Measurements from ENCODE around the gene FANCI. TPM values are rescaled to one million over a fixed set of nuclear protein-coding genes. Genes with fewer than 3 reads are reported as not detected.

FANCI gene
- total and polyA plus RNA-seq, 4 donors = 3.2 to 11.9 (median 6.3) TPM

DNA sequence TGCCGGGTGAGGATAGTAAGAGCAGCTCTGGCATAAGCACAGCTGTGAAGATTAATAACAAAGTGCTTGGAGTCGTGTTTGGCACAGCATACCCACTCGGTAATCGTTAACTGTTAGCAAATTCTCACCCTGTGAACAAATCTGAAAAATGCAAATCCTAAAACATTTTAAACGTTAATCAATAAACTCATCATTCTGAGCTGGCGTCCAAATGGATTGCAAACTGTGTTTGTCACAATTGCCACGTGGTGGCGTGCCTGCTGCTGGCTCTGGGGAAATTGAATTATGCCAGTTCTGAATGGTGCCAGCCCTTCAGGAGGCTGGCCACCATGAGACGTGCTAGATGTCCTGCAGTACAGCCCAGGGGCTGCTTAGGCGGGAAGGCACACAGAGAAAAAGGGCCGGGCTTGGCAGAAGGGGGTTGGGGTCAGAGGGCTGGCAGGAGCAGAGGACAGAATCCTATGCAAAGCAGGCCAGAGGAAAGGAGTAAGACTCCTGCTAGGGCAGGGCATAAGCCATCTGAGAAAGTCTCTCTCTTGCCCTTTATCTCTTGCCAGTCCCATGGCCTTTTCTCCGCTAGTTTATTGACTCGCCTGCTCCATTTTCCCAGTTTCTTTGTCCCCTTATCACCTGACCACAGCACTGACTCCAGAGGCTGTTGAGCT is 113.0 kb downstream of the FANCI start:
- TF ChIP-seq, protein P1, sequence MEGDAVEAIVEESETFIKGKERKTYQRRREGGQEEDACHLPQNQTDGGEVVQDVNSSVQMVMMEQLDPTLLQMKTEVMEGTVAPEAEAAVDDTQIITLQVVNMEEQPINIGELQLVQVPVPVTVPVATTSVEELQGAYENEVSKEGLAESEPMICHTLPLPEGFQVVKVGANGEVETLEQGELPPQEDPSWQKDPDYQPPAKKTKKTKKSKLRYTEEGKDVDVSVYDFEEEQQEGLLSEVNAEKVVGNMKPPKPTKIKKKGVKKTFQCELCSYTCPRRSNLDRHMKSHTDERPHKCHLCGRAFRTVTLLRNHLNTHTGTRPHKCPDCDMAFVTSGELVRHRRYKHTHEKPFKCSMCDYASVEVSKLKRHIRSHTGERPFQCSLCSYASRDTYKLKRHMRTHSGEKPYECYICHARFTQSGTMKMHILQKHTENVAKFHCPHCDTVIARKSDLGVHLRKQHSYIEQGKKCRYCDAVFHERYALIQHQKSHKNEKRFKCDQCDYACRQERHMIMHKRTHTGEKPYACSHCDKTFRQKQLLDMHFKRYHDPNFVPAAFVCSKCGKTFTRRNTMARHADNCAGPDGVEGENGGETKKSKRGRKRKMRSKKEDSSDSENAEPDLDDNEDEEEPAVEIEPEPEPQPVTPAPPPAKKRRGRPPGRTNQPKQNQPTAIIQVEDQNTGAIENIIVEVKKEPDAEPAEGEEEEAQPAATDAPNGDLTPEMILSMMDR (IDR thresholded peaks at IDR 0.05; ENCODE audit: control extremely low read depth, extremely low read depth) = no peak
- ATAC-seq (ENCODE audit: insufficient read depth, low FRiP score) (no peak), DNase-seq (no peak)

DNA sequence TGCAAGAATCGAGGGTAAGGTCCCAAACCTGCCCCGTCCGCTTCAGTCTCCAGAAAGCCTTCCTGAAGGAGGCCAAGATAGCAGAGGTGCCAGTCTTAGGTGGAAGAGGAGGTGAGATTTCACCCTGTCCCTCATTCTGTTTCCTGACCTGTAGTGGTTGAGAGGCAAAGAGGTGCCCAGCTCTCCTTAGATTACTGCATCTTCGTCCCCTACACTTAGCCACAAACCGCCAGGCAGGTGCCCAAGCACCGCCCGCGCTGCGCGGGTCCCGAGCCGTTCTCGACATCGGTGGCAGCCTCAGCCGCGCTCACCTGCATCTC is 114.6 kb downstream of the FANCI start:
- 7 to 11% methylated on average over 16 of the region's 16 CpGs for WGBS, 2 donors
- Histone ChIP-seq H3K4me1 (ENCODE audit: control insufficient read depth in 5 of 5, insufficient read depth in 5 of 5, low read length in 5 of 5) (peaks cover 0 to 7% (median 0%) of the 10 kb centered on the region in 5 donors), H3K27ac (ENCODE audit: low read depth in 1 of 2, low read length in 1 of 2) (no peak overlapping the region), H3K9me3 (ENCODE audit: control insufficient read depth in 4 of 4, insufficient read depth in 3 of 4, low read length in 3 of 4) (peaks cover 0 to 5% (median 0%) of the 10 kb centered on the region in 4 donors), H3K36me3 (ENCODE audit: control insufficient read depth in 4 of 4, insufficient read depth in 4 of 4, low read length in 4 of 4) (no peaks in the 10 kb centered on the region), H3K9ac (ENCODE audit: insufficient read depth in 1 of 2, low read length in 2 of 2) (no peak overlapping the region), H3K27me3 (ENCODE audit: control insufficient read depth in 3 of 3, insufficient read depth in 3 of 3, low read length in 2 of 3) (peaks cover 18 to 58% (median 46%) of the 10 kb centered on the region in 3 donors), H3K4me3 (no peak overlapping the region)
- DNase-seq (no peak), ATAC-seq (ENCODE audit: insufficient read depth, low FRiP score) (no peak)
- TF ChIP-seq, protein P1 (IDR thresholded peaks at IDR 0.05; ENCODE audit: control extremely low read depth, extremely low read depth) = no peak

More for the DNA sequence above, 113.0 kb downstream of the FANCI start:
- Histone ChIP-seq H3K4me1 (ENCODE audit: control insufficient read depth in 5 of 5, insufficient read depth in 5 of 5, low read length in 5 of 5) (peaks cover 0 to 2% (median 0%) of the 10 kb centered on the region in 5 donors), H3K27ac (ENCODE audit: low read depth in 1 of 2, low read length in 1 of 2) (no peak overlapping the region), H3K9ac (ENCODE audit: insufficient read depth in 1 of 2, low read length in 2 of 2) (no peak overlapping the region), H3K4me3 (no peak overlapping the region), H3K9me3 (ENCODE audit: control insufficient read depth in 4 of 4, insufficient read depth in 3 of 4, low read length in 3 of 4) (peaks cover 0 to 3% (median 0%) of the 10 kb centered on the region in 4 donors), H3K27me3 (ENCODE audit: control insufficient read depth in 3 of 3, insufficient read depth in 3 of 3, low read length in 2 of 3) (peaks cover 12 to 50% (median 38%) of the 10 kb centered on the region in 3 donors), H3K36me3 (ENCODE audit: control insufficient read depth in 4 of 4, insufficient read depth in 4 of 4, low read length in 4 of 4) (no peaks in the 10 kb centered on the region)
- WGBS, 2 donors = 28 to 41% methylated on average over 13 of the region's 13 CpGs

DNA sequence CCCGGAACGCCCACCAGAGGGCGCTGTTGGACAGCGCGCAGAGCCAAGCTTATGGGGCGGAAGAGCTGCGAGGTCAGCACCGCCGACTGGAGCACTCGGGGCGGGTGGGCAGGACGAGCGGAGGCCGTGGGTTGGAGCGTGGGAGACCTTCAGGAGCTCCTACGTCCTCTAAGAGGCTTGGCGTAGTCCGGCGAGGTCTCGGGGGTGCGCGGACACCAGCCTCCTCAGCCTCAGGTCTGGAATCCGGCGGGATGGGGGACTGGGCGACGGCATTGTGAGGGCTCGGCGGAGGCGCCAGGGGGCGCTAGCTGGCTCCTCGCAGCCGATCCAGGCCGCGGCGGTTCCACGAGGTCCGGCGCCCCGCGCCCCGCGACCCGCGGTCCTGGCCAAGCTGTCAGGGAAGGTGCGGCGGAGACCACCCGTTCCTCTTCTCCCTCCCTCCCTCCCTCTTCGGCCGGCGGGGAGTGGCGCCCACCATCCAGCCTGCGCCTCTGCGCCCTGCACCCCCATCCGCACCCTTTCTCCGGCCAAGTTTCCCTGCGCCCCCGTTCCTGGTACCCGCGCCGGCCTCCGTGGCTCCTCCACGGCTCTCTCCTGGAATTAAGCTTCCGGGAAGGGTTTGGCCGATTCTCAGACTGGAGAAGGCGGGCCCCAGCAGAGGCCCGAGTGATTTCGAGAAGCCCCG is 115.1 kb downstream of the FANCI start:
- WGBS, 2 donors = 3 to 5% methylated on average over 41 to 68 of the region's 68 CpGs
- DNase-seq = peak; percentile 79 to 83 (median 79)
- Histone ChIP-seq H3K4me1 (ENCODE audit: control insufficient read depth in 5 of 5, insufficient read depth in 5 of 5, low read length in 5 of 5) (peaks cover 0 to 7% (median 0%) of the 10 kb centered on the region in 5 donors), H3K9ac (ENCODE audit: insufficient read depth in 1 of 2, low read length in 2 of 2) (no peak overlapping the region), H3K9me3 (ENCODE audit: control insufficient read depth in 4 of 4, insufficient read depth in 3 of 4, low read length in 3 of 4) (peaks cover 0 to 5% (median 0%) of the 10 kb centered on the region in 4 donors), H3K4me3 (no peak overlapping the region), H3K36me3 (ENCODE audit: control insufficient read depth in 4 of 4, insufficient read depth in 4 of 4, low read length in 4 of 4) (no peaks in the 10 kb centered on the region), H3K27me3 (ENCODE audit: control insufficient read depth in 3 of 3, insufficient read depth in 3 of 3, low read length in 2 of 3) (peaks cover 20 to 63% (median 51%) of the 10 kb centered on the region in 3 donors), H3K27ac (ENCODE audit: low read depth in 1 of 2, low read length in 1 of 2) (no peak overlapping the region)
- peak; percentile 91 for ATAC-seq (ENCODE audit: insufficient read depth, low FRiP score)
- TF ChIP-seq, protein P1 (IDR thresholded peaks at IDR 0.05; ENCODE audit: control extremely low read depth, extremely low read depth) = peak; percentile 97

All from lung (tissue), 12 donors.